Amygdala (tissue), 56 donors: Measurements from ENCODE around the gene ZNF324B.
"Not testable (repeated sequence)": the region's sequence is repeated elsewhere in the genome, so short reads cannot be mapped to it uniquely, and the experiment has no call there.

Experiments
- DNase-seq, 56 donors: peaks; one replicate each; lab custom pipeline; 2025; lab: John Stamatoyannopoulos, UW

ZNF324B gene

DNA sequence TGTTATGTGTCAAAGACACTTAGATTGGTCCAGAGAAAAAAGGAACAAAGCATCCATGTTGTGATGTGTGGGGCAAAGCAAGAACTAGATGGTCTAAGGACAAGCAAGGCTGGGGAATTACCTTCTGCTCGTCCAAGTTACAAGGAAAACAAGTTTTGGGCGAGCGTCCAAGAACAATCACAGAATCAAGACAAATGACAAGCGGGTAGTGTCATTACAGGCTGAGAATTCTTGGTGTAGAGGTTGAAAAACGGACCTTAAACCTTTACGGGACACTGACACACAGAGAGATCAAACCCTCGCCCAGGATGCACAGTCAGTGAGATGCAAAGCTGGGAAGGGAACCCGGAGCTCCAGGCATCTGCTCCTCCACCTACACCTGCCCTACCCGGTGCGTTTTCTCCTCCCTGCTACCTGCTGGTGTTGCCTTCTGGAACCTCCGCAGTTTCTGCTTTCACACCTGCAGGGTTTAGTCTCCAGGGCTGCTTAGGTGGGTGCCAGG is 515 bp upstream of the ZNF324B start:
- peak in 1 of 56 donors; percentile 34 for DNase-seq

DNA sequence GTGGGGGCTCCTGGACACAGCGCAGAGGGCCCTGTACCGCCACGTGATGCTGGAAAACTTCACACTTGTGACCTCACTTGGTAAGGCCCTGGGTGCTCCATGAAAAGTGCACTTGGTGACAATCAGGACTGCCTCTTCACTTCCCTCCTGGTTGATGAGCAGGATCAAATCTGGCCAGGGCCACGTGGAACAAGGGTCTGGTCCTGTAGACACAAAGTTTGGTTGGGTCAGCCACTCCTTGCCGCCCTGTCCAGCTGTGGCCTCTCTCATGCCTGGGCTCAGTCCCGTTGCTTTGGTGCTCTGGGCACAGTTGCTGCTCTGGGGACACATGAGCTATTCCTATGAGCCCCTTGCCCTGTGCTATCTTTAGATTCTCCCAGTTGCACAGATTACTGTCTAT is 2.3 kb downstream of the ZNF324B start:
- no peak for DNase-seq

DNA sequence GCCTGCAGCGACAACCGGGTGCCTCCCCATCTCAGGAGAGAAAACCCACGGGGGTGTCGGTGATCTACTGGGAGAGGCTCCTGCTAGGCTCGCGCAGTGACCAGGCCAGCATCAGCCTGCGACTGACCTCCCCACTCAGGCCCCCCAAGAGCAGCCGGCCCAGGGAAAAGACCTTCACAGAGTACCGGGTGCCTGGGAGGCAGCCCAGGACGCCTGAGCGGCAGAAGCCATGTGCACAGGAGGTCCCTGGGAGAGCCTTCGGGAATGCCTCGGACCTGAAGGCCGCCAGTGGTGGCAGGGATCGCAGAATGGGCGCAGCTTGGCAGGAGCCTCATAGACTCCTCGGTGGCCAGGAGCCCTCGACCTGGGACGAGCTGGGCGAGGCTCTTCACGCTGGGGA is 3.9 kb downstream of the ZNF324B start:
- DNase-seq: no peak

DNA sequence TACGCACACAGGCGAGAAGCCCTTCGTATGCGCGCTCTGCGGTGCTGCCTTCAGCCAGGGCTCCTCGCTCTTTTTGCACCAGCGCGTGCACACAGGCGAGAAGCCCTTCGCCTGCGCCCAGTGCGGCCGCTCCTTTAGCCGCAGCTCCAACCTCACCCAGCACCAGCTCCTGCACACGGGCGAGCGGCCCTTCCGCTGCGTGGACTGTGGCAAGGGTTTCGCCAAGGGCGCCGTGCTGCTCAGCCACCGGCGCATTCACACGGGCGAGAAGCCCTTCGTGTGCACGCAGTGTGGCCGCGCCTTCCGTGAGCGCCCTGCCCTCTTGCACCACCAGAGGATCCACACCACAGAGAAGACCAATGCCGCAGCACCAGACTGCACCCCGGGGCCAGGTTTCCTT is 4.7 kb downstream of the ZNF324B start:
- DNase-seq: no peak

DNA sequence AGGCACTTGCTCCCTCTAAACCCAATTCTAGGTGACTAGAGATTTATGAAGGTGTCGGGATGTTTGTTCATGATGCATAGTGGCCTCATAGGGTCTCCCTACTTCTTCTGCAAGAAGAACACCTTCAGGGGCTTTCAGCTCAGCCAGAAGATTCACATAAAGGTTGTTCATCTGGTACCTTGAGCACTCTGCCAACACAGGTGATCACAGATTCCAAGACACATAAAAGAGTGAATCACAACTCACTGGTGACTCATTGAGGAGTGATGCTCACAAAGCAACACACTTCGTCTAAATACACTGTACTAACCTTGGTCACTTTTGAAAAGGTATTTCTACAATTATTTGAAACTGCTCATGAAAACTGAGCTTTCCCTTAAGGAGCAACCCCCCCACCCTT is 8.6 kb downstream of the ZNF324B start:
- no peak for DNase-seq

DNA sequence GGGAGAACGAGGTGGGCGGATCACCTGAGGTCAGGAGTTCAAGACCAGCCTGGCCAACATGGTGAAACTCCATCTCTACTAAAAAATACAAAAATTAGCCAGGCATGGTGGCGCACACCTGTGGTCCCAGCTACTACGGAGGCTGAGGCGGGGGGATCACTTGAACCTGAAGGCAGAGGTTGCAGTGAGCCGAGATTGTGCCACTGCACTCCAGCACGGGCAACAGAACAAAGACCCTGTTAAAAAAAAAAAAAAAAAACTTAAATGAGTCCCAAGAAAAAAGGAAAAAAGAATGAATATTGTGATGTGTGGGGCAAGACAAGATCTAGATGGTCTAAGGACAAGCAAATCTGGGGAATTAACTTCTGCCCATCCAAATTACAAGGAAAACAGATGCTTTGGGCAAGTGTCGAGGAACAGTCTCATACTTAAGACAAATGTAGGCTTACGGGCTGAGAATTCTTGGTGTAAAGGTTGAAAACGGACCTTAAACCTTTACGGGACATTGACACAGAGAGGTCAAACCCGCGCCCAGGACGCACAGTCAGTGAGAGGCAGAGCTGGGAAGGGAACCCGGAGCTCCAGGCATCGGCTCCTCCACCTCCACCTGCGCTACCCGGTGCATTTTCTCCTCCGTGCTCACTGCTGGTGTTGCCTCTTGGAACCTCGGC is 14.8 kb downstream of the ZNF324B start:
- no peak for DNase-seq

DNA sequence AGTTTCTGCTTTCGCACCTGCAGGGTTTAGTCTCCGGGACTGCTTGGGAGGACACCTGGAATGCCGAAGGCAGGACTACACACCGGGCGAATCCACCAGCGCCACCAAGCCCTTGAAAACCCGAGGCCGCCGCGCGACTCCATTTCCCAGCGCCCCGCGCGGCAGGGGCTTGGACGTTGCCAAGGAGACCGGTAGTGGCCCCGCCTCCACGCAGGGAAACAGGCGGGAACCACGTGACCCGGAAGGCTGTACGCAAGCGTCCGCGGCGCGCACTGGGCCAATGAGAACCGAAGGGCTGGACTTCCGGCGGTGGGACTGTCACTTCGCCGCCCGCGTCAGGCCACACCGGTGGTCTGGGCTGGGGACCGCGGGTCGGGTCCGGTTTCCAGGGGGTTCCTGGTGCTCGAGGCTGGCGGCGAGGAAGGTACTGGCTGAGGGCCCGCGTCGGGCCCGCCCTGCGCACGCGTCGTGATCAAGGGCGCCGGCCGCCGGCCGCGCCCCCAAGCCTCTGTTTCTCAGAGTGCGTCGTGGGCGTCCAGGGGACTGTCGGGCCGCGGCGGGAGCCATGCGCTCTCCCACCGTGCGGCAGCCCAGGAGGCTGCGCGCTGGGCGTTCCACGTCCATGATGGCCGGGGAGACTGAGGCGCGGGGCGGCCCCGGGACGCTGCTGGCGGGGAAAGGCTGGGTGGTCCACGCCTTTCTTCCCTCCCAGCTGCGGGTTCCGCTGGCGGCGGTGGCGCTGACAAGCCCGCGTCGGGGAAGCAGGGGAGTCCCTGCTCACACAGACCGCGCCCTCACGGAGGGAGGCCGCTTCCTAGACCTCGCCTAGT is 15.6 kb downstream of the ZNF324B start, which contains the start of gene ZNF324:
ZNF324 (plus strand) TSS at position 321 of the 830 bp plus-strand sequence. CDS start 2,106 bp downstream, outside the sequence.
- DNase-seq: peak; percentile 62 to 99 (median 96)

DNA sequence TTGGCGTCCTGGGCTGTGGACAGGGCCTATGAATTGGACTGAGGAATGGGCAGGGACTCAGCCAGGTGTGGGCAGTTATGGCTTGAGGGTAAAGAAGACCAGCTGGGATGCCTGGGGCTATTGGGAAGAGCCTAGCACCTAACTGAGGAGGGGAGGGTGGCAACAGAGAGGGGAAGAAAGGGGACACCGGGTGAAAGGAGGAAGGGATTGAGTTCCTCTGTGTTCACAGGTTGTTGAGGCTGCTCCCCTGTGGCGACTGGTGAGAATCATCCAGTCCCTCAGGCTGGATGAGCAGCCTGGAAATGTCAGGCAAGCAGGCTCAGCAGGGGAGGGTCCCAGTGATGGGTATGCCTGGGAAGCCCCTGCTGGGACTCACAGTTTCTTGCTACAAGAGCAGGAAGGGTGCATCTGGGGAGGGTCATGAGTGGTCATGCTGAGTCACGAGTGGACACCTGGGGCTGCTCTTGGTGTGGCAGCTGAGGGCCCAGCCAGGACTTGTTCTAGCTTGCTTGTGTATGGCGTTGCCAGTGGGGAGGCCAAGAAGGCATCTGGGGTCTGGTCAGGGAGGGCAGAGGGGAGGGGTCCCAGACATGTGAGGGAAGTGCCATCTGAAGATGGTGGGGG is 16.9 kb downstream of the ZNF324B start:
- no peak for DNase-seq

DNA sequence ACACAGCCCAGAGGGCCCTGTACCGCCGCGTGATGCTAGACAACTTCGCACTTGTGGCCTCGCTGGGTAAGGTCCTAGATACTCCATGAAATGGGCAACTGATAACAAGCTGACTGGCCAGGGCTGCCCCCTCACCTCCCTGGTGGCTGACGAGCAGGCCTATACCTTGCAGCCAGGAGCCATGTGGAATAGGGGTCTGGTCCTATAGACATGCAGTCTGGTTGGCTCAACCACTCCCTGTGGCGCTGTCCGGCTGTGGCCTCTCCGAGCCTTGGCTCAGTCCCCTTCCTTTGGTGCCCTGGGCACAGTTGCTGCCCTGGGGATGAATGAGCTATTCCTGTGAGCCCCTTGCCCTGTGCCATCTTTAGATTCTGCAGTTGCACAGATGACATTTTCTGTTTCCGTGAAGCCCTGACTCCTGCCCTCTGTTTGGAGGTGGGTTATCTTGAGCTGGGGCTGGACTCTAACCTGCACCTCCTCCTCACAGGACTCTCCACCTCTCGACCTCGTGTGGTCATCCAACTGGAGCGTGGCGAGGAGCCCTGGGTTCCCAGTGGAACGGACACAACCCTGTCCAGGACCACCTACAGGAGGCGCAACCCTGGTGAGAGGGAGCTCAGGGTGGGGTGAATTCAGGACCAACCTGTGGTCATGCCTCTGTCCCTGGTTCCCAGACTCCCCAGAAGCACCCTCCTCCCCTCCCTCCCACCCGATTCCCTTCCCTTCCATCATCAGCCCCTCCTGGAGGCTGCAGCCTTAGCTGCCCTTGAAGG is 18.0 kb downstream of the ZNF324B start:
- DNase-seq: no peak

DNA sequence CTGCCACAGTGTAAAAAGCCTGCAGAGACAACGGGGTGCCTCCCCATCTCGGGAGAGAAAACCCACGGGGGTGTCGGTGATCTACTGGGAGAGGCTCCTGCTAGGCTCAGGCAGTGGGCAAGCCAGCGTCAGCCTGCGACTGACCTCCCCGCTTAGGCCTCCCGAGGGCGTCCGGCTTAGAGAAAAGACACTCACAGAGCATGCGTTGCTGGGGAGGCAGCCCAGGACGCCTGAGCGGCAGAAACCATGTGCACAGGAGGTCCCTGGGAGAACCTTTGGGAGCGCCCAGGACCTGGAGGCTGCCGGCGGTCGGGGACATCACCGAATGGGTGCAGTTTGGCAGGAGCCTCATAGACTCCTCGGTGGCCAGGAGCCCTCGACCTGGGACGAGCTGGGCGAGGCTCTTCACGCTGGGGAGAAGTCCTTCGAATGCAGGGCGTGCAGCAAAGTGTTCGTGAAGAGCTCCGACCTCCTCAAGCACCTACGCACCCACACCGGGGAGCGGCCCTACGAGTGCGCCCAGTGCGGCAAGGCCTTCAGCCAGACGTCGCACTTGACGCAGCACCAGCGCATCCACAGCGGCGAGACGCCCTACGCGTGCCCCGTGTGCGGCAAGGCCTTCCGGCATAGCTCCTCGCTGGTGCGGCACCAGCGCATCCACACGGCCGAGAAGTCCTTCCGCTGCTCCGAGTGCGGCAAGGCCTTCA is 19.6 kb downstream of the ZNF324B start:
- DNase-seq: not testable (repeated sequence)

DNA sequence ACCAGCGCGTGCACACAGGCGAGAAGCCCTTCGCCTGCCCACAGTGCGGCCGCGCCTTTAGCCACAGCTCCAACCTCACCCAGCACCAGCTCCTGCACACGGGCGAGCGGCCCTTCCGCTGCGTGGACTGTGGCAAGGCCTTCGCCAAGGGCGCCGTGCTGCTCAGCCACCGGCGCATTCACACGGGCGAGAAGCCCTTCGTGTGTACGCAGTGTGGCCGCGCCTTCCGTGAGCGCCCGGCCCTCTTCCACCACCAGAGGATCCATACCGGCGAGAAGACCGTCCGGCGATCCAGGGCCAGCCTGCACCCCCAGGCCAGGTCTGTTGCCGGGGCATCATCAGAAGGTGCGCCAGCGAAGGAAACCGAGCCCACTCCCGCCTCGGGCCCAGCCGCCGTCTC is 20.3 kb downstream of the ZNF324B start:
- no peak for DNase-seq

DNA sequence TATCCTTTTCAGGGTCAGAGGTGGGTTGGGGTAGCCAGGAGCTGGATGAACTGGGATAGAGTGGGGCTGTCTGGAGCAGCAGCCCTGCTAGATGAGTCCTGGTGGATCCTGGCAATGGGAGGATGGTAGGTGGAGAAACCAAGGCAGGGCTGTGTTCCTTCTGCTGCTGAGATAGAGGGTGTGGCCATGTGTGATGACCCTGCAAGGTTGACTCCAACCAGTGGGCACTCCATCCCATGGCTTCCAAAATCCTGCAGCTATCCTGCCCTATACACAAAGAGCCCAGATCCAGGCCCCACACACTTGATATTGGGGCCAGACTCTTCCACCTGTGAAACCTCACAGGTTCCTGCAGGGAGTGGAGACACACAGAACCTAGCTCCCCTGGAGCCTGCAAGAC is 22.4 kb downstream of the ZNF324B start:
- DNase-seq: no peak

DNA sequence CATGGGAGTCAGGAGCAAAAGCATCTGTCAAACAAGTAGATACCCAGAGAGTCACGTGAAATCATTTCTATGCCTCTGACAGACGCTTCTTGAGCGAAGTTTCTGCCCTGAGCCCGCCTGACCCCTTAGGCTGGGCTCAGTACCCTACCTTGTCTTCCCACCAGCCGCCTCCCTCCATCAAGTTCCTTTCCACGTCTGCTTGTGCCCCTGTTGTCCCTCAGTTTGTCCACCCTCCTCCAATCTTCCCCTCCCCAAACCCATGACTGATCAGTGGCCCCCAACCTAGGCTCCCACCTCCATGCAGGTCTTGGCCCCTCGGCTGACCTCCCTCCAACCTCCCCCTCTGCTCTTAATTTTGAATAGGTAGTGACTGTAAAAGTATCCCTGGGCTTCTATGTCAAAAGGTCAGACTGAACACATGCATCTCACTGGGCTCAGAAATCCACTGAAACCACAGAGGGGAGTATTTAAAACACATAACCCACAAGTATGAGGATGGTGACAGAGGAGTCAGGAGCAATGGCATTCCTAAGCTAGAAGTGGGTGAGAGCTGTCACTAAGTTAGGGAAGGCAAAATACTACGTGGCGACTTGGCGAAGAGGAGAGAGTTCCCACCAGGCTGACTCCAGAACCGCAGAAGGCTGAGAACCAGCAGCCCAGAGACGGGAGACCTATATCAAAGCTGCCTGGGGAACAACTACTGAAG is 23.0 kb downstream of the ZNF324B start:
- no peak for DNase-seq

DNA sequence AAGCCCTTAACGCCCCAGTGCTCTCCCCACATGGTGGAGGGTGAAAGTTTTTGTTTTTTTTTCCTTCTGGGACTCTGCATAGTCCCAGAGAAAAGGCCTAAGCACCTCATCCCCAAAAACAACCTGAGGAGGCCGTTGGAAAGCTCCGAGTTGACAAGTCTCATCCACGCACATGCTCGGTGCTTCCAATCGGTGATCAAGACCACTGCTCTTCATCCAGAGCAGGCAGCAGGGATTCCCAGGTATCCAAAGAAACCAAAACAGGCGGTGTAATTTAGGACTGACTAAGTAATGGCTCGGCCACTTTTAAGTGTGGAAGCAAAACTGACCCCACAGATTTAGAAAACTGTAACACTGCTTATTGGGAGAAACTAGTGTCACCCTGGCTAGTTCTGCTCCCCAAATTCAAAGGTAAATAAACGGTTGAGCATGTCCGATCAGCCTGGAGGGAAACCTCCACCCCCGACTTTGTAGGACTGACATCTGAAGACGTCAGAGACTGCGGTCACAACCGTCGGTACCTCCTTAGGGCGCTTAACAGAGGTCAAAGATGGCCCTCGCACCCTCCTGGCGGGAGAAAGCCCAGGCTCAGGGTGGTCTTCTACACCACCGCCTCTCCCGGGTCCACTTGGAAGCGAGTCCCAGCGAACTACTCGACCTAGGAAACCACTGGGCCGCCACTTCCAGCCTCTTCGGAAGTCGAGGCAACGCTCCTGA is 23.7 kb downstream of the ZNF324B start:
- DNase-seq: no peak

DNA sequence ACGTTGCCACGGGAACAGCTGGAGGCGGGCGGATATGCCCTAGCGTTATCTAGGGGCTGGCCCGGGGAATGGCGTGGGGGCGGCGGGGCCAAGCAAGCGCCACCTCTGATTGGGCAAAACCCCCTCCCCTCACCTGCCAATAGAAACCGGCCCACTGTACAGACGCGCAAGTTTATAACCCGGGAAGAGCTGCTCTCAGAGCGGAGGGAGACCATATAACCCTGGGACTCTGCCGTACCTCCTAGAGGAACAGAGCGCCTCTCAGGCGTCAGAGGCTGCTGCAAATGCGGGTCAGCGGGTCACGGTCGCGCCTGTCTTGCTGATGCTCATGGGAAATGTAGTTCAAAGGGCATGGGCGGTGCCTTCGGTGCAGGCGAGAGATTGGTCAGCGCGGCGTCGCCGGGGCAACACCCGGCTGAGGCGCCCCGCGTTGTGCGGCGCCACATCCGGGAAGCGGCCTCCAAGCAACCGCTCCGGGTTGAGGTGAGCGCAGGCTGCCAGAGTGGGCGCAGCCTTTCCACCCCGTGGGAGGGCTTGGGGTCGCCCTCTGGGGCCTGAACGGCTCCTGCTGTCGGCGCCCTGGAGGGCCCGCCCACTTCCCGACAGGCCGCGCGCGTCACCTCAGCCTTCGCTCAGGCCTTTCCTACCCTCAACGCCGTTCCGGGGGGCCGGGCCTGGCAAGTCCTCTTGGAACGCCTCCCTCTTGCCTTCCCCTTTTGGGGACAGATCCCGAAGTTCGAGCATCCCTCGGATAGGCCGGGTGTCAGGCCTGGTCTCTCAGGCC is 24.5 kb downstream of the ZNF324B start, which contains the start of gene ZNF446:
ZNF446 (plus strand) TSS at position 639 of the 784 bp plus-strand sequence. CDS start 867 bp downstream, outside the sequence.
- DNase-seq: peak; percentile 70 to 98 (median 95)

DNA sequence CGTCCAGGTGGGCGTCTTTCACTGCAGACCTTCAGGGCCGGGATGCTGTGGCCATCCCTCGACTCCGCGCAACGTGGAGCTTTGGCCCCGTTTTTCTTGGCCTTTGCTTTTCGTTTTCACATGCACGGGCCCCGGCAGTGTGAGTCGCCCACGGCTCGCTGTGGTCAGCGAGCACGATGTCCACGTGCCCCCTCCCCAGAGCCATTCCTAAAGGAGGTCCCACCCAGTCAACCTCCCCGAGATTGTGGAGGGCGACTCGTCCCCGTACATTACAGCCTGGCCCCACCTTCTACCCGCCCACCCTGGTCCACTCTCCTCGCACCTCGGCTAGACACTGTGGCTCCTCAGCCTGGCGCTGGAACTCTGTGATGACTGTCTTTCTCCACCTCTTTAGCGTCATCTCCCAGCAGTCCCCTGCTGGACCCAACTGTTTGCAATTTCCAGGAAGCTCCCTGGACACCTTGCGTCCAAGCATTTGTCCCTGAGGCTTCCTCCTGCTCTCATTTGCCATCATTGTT is 25.1 kb downstream of the ZNF324B start:
- peak in 8 of 56 donors; percentile 31 to 58 (median 38) for DNase-seq

DNA sequence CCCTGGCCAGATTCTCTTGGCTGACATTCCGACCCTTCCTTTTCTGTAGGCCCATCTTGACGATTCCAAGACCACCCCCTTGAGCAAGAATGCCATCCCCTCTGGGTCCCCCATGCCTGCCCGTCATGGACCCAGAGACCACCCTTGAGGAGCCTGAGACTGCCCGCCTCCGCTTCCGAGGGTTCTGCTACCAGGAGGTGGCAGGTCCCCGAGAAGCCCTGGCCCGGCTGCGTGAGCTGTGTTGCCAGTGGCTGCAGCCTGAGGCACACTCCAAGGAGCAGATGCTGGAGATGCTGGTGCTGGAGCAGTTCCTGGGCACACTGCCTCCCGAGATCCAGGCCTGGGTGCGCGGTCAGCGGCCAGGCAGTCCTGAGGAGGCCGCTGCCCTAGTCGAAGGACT is 25.7 kb downstream of the ZNF324B start:
- no peak for DNase-seq
